ENCODE data around the gene CADPS2. TPM values are rescaled to one million over a fixed set of nuclear protein-coding genes. Genes with fewer than 3 reads are reported as not detected.

Gene CADPS2
- total RNA-seq, 1 donor from 2014 or later = 10.1 TPM

DNA sequence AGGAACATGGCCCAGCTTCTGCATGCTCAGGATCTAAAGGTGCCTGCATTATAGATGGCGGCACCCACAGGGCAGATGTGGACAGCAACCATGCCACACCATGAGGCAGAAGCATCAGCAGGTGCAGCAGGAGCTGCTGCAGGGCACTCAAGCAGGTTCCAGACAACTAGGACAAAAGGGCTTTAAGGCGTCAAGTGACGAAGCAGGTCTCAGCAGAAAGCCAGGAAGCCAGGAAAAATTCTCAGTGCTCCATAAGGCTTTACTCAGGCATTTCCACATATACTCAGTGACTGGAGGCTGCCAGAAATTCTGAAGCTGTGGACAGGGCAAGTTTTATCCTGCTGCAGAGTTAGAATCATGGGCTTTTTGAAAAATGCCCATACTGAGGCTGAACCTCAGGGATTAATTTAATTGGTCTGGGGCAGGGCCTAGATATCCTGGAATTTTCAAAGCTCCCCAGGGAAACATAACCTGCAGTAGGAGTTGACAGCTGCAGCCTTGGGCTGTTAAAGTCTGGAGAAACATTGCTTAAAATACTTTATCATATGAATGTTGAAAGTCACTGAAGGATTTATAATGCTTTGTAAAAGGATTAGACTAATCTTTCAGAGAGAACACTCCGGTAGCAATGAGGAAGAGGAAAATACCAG lies 115.4 kb downstream of the CADPS2 start:
- Mint-ChIP-seq H3K9me3 (peaks cover 3% of the 10 kb centered on the region), H3K36me3 (no peaks in the 10 kb centered on the region), H3K4me3 (no peak overlapping the region), H3K27me3 (no peaks in the 10 kb centered on the region), H3K4me1 (ENCODE audit: unreplicated experiment) (peaks cover 5% of the 10 kb centered on the region), H3K27ac (no peak overlapping the region)
- DNase-seq (ENCODE audit: extremely low spot score, unreplicated experiment) = no peak
- TF ChIP-seq, protein P1, sequence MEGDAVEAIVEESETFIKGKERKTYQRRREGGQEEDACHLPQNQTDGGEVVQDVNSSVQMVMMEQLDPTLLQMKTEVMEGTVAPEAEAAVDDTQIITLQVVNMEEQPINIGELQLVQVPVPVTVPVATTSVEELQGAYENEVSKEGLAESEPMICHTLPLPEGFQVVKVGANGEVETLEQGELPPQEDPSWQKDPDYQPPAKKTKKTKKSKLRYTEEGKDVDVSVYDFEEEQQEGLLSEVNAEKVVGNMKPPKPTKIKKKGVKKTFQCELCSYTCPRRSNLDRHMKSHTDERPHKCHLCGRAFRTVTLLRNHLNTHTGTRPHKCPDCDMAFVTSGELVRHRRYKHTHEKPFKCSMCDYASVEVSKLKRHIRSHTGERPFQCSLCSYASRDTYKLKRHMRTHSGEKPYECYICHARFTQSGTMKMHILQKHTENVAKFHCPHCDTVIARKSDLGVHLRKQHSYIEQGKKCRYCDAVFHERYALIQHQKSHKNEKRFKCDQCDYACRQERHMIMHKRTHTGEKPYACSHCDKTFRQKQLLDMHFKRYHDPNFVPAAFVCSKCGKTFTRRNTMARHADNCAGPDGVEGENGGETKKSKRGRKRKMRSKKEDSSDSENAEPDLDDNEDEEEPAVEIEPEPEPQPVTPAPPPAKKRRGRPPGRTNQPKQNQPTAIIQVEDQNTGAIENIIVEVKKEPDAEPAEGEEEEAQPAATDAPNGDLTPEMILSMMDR (conservative IDR thresholded peaks at IDR 0.05) = no peak

DNA sequence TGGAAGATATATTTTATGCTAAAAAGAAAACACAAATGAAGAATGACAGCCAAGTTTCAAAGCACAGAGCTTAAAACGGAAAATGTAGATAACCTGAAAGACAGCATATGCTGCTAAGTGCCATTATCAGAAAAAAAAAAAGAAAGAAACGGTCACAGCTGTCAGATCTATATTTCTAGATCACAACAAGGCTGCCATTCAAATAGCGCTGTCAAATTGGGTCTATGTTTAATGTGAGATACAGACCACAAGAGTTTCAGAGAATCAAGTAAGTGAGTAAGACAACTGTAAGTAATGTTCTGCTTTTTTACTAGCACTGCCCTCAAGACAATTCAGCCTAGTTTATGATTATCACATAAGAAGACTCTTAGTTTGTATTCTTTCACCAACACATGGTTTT lies 117.4 kb downstream of the CADPS2 start:
- Mint-ChIP-seq H3K27me3 (no peaks in the 10 kb centered on the region), H3K36me3 (no peaks in the 10 kb centered on the region), H3K4me1 (ENCODE audit: unreplicated experiment) (peaks cover 5% of the 10 kb centered on the region), H3K27ac (no peak overlapping the region), H3K9me3 (no peaks in the 10 kb centered on the region), H3K4me3 (no peak overlapping the region)
- TF ChIP-seq, protein P1 (conservative IDR thresholded peaks at IDR 0.05) = no peak
- DNase-seq (ENCODE audit: extremely low spot score, unreplicated experiment) = no peak

DNA sequence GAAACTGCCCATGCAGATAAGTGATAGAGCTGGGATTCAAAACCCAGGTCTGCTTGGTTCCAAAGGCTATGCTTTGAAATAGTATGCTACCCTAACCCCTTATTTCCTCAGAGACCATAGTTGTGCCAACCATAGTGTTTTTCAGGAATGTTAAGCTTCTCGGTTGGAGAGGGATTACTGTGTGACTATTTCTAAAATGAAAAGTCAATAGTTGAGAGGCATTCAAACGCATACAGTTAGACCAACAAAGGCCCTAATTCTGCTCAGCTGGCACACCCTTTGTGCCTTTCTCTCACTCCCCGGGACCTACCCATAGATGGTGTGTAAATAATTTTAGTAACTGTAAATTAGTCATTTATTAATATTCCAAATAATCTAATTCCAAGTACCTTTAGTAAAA lies 118.9 kb downstream of the CADPS2 start:
- no peaks in the 10 kb centered on the region for H3K36me3 Mint-ChIP-seq
- peaks cover 5% of the 10 kb centered on the region for H3K4me1 Mint-ChIP-seq (ENCODE audit: unreplicated experiment)

DNA sequence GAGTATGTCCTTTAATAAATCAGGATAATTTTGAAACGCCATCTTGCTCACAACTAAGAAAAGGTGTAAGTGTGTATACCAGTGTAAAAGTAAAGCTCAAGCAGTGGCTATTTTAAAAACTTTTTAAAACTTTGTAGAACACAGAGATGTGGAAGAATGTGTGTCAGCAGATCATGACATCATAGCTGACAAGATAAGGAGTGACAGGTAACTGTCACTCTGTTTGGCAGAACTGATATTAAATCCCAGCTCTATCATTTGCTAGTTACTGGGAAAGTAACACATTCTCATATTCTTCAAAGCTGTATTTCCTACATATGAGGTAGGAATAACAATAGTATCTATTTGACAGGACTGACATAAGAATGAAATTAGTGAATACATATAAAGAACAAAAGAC lies 119.7 kb downstream of the CADPS2 start:
- no peak for DNase-seq (ENCODE audit: extremely low spot score, unreplicated experiment)
- no peak overlapping the region for H3K27ac Mint-ChIP-seq
- no peaks in the 10 kb centered on the region for H3K9me3 Mint-ChIP-seq
- H3K27me3 Mint-ChIP-seq = no peaks in the 10 kb centered on the region
- no peak overlapping the region for H3K4me3 Mint-ChIP-seq
- H3K36me3 Mint-ChIP-seq = no peaks in the 10 kb centered on the region
- TF ChIP-seq, protein P1 (conservative IDR thresholded peaks at IDR 0.05) = no peak
- H3K4me1 Mint-ChIP-seq (ENCODE audit: unreplicated experiment) = peaks cover 5% of the 10 kb centered on the region

More for the DNA sequence above, 118.9 kb downstream of the CADPS2 start:
- H3K4me3 Mint-ChIP-seq = no peak overlapping the region
- DNase-seq (ENCODE audit: extremely low spot score, unreplicated experiment) = no peak
- no peak overlapping the region for H3K27ac Mint-ChIP-seq
- TF ChIP-seq, protein P1 (conservative IDR thresholded peaks at IDR 0.05) = no peak
- no peaks in the 10 kb centered on the region for H3K9me3 Mint-ChIP-seq
- H3K27me3 Mint-ChIP-seq = no peaks in the 10 kb centered on the region

DNA sequence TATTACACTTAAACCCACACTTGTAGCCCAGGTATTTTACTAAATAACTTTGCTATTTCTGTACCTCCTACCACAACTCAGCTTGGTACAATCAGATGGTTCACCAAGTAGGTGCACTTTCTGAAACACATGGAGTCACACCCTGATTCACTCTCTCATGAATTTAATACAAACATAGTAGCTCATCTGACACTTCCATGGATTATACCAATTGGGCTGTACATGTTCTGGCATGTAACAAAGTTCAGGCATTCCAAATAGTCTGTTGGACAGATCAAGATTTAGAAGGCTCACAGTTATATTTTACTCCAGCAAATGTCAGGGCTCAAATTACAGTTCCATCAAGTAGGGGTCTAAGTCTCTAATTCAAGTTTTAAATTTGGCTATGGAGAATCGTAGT lies 121.4 kb downstream of the CADPS2 start:
- Mint-ChIP-seq H3K36me3 (no peaks in the 10 kb centered on the region), H3K27me3 (no peaks in the 10 kb centered on the region), H3K27ac (no peak overlapping the region), H3K4me1 (ENCODE audit: unreplicated experiment) (peaks cover 5% of the 10 kb centered on the region), H3K9me3 (no peaks in the 10 kb centered on the region), H3K4me3 (no peak overlapping the region)
- TF ChIP-seq, protein P1 (conservative IDR thresholded peaks at IDR 0.05) = no peak
- DNase-seq (ENCODE audit: extremely low spot score, unreplicated experiment) = no peak
